ENCODE measurements around the gene EIF4G1.
A peak's percentile ranks its signal among the peaks of the same experiment; 100 is the strongest.

EIF4G1 gene

DNA sequence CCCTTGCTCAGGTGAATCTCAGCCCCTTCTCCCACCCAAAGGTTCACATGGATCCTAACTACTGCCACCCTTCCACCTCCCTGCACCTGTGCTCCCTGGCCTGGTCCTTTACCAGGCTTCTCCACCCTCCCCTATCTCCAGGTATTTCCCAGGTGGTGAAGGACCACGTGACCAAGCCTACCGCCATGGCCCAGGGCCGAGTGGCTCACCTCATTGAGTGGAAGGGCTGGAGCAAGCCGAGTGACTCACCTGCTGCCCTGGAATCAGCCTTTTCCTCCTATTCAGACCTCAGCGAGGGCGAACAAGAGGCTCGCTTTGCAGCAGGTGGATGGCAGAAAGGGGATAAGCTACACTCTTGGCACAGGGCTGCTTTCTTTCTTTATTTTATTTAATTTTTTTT is 27.5 kb downstream of the EIF4G1 start:
- H4K91ac ChIP-seq (ENCODE audit: low read depth, low read length, poor library complexity), result no peak overlapping the region
- H2AK5ac ChIP-seq (ENCODE audit: low read depth, low read length), result no peak overlapping the region
- no CpG with 5 or more reads among the region's 7 CpGs for WGBS, 2 donors (ENCODE audit: extremely low coverage in 2 of 2, insufficient read length in 2 of 2, insufficient replicate concordance in 1 of 2)

DNA sequence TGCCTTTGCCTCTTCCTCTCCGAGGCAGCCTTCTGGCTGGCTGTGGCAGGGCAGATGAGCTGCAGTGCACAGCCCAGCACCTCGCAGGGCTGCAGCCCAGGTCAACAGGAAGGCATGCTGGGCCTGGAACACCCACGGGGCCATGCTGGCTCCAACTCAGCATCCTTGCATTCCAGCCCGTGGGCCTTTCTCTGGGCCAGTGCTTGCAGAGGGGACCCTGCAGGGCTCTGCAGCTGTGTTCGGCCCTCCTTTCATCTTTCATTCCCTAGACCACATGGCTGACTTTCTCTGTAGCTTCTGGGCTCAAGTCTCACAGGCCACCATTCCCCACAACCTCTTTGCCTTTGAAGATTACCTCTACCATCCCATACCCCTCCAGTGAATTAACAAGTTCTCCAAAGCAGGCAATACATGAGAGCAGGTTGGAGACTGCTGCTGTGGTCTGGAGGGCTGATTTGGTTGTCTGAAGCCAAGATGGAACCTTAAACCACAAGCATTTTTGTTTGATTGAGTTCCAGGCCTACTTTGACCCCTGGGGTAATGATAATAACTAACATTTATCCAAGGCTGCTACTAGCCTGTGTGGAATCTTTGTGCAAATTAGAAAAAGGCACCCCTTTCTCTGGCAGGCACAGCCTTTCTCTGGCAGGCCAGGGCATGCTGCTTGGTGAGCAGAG is 28.9 kb downstream of the EIF4G1 start:
- Histone ChIP-seq H2BK120ac (ENCODE audit: low read depth, low read length) (no peak overlapping the region), H3K9ac (ENCODE audit: low read depth, low read length, poor library complexity) (peak overlapping the region; percentile 13), H3K27me3 (ENCODE audit: control insufficient read depth in 3 of 3, insufficient read depth in 3 of 3, low read depth in 1 of 3, low read length in 3 of 3) (no peaks in the 10 kb centered on the region), H4K91ac (ENCODE audit: low read depth, low read length, poor library complexity) (no peak overlapping the region), H2AFZ (ENCODE audit: low read length) (no peak overlapping the region), H3K79me1 (ENCODE audit: low read depth, low read length) (peaks cover 2% of the 10 kb centered on the region), H3K9me3 (replicated peaks in 1 of 2; ENCODE audit: control insufficient read depth in 2 of 2, insufficient read depth in 1 of 2, low read depth in 1 of 2, low read length in 2 of 2) (no peaks in the 10 kb centered on the region), H3K18ac (ENCODE audit: low read length) (no peak overlapping the region), H2BK15ac (ENCODE audit: low read length) (no peak overlapping the region), H3K23ac (ENCODE audit: low read depth, low read length, poor library complexity) (peak overlapping the region; percentile 83), H4K8ac (ENCODE audit: low read depth, low read length) (no peak overlapping the region), H3K4me2 (ENCODE audit: insufficient read depth, low read length, poor library complexity, severe bottlenecking) (no peak overlapping the region), H3K4me3 (ENCODE audit: low read length in 2 of 2) (no peak overlapping the region), H3K4me1 (ENCODE audit: control insufficient read depth in 2 of 2, insufficient read depth in 1 of 2, low read depth in 1 of 2, low read length in 2 of 2) (peaks cover 14 to 15% of the 10 kb centered on the region in 2 donors), H3K4ac (ENCODE audit: low read length) (no peak overlapping the region), H2BK5ac (ENCODE audit: low read length) (no peak overlapping the region), H2AK5ac (ENCODE audit: low read depth, low read length) (no peak overlapping the region), H3K14ac (ENCODE audit: low read length) (no peak overlapping the region), H2BK12ac (ENCODE audit: low read length) (no peak overlapping the region), H3K27ac (replicated peaks; ENCODE audit: low read length) (no peak overlapping the region), H3K36me3 (replicated peaks in 1 of 2; ENCODE audit: control insufficient read depth in 2 of 2, insufficient read depth in 2 of 2, low read length in 2 of 2) (peaks cover 34 to 48% of the 10 kb centered on the region in 2 donors)
- WGBS, 2 donors (ENCODE audit: extremely low coverage in 2 of 2, insufficient read length in 2 of 2, insufficient replicate concordance in 1 of 2), result no CpG with 5 or more reads among the region's 5 CpGs
- DNase-seq (ENCODE audit: low spot score), result no peak

More for the DNA sequence above, 27.5 kb downstream of the EIF4G1 start:
- no peaks in the 10 kb centered on the region for H3K27me3 ChIP-seq (ENCODE audit: control insufficient read depth in 3 of 3, insufficient read depth in 3 of 3, low read depth in 1 of 3, low read length in 3 of 3)
- peaks cover 23 to 27% of the 10 kb centered on the region in 2 donors for H3K4me1 ChIP-seq (ENCODE audit: control insufficient read depth in 2 of 2, insufficient read depth in 1 of 2, low read depth in 1 of 2, low read length in 2 of 2)
- H3K27ac ChIP-seq (replicated peaks; ENCODE audit: low read length), result no peak overlapping the region
- no peak overlapping the region for H3K23ac ChIP-seq (ENCODE audit: low read depth, low read length, poor library complexity)
- no peak overlapping the region for H3K14ac ChIP-seq (ENCODE audit: low read length)
- H2AFZ ChIP-seq (ENCODE audit: low read length), result no peak overlapping the region
- no peaks in the 10 kb centered on the region for H3K9me3 ChIP-seq (replicated peaks in 1 of 2; ENCODE audit: control insufficient read depth in 2 of 2, insufficient read depth in 1 of 2, low read depth in 1 of 2, low read length in 2 of 2)
- H2BK12ac ChIP-seq (ENCODE audit: low read length), result no peak overlapping the region
- peaks cover 2% of the 10 kb centered on the region for H3K79me1 ChIP-seq (ENCODE audit: low read depth, low read length)
- no peak overlapping the region for H3K4ac ChIP-seq (ENCODE audit: low read length)
- H2BK120ac ChIP-seq (ENCODE audit: low read depth, low read length), result no peak overlapping the region
- H2BK15ac ChIP-seq (ENCODE audit: low read length), result no peak overlapping the region
- no peak overlapping the region for H3K4me2 ChIP-seq (ENCODE audit: insufficient read depth, low read length, poor library complexity, severe bottlenecking)
- DNase-seq (ENCODE audit: low spot score), result no peak
- no peak overlapping the region for H3K4me3 ChIP-seq (ENCODE audit: low read length in 2 of 2)
- H4K8ac ChIP-seq (ENCODE audit: low read depth, low read length), result no peak overlapping the region
- no peak overlapping the region for H3K9ac ChIP-seq (ENCODE audit: low read depth, low read length, poor library complexity)
- H3K36me3 ChIP-seq (replicated peaks in 1 of 2; ENCODE audit: control insufficient read depth in 2 of 2, insufficient read depth in 2 of 2, low read length in 2 of 2), result peaks cover 30 to 40% of the 10 kb centered on the region in 2 donors
- no peak overlapping the region for H2BK5ac ChIP-seq (ENCODE audit: low read length)
- no peak overlapping the region for H3K18ac ChIP-seq (ENCODE audit: low read length)

DNA sequence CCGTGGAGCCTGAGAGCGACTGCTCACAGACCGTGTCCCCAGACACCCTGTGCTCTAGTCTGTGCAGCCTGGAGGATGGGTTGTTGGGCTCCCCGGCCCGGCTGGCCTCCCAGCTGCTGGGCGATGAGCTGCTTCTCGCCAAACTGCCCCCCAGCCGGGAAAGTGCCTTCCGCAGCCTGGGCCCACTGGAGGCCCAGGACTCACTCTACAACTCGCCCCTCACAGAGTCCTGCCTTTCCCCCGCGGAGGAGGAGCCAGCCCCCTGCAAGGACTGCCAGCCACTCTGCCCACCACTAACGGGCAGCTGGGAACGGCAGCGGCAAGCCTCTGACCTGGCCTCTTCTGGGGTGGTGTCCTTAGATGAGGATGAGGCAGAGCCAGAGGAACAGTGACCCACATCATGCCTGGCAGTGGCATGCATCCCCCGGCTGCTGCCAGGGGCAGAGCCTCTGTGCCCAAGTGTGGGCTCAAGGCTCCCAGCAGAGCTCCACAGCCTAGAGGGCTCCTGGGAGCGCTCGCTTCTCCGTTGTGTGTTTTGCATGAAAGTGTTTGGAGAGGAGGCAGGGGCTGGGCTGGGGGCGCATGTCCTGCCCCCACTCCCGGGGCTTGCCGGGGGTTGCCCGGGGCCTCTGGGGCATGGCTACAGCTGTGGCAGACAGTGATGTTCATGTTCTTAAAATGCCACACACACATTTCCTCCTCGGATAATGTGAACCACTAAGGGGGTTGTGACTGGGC is 30.3 kb downstream of the EIF4G1 start:
- Histone ChIP-seq H3K4me1 (ENCODE audit: control insufficient read depth in 2 of 2, insufficient read depth in 1 of 2, low read depth in 1 of 2, low read length in 2 of 2) (peaks cover 7 to 9% of the 10 kb centered on the region in 2 donors), H3K79me1 (ENCODE audit: low read depth, low read length) (peaks cover under 1% of the 10 kb centered on the region), H3K14ac (ENCODE audit: low read length) (no peak overlapping the region), H3K36me3 (replicated peaks in 1 of 2; ENCODE audit: control insufficient read depth in 2 of 2, insufficient read depth in 2 of 2, low read length in 2 of 2) (peaks cover 36 to 59% of the 10 kb centered on the region in 2 donors), H2BK12ac (ENCODE audit: low read length) (no peak overlapping the region), H3K4me3 (ENCODE audit: low read length in 2 of 2) (no peak overlapping the region), H3K4ac (ENCODE audit: low read length) (no peak overlapping the region), H3K27ac (replicated peaks; ENCODE audit: low read length) (no peak overlapping the region), H4K8ac (ENCODE audit: low read depth, low read length) (no peak overlapping the region), H2AK5ac (ENCODE audit: low read depth, low read length) (peak overlapping the region; percentile 48), H3K4me2 (ENCODE audit: insufficient read depth, low read length, poor library complexity, severe bottlenecking) (no peak overlapping the region), H4K91ac (ENCODE audit: low read depth, low read length, poor library complexity) (peak overlapping the region; percentile 32), H3K9ac (ENCODE audit: low read depth, low read length, poor library complexity) (peak overlapping the region; percentile 50), H3K23ac (ENCODE audit: low read depth, low read length, poor library complexity) (peak overlapping the region; percentile 80), H2BK15ac (ENCODE audit: low read length) (no peak overlapping the region), H2BK5ac (ENCODE audit: low read length) (peak overlapping the region; percentile 83), H2AFZ (ENCODE audit: low read length) (no peak overlapping the region), H2BK120ac (ENCODE audit: low read depth, low read length) (no peak overlapping the region), H3K18ac (ENCODE audit: low read length) (peak overlapping the region; percentile 34), H3K9me3 (replicated peaks in 1 of 2; ENCODE audit: control insufficient read depth in 2 of 2, insufficient read depth in 1 of 2, low read depth in 1 of 2, low read length in 2 of 2) (no peaks in the 10 kb centered on the region), H3K27me3 (ENCODE audit: control insufficient read depth in 3 of 3, insufficient read depth in 3 of 3, low read depth in 1 of 3, low read length in 3 of 3) (no peaks in the 10 kb centered on the region)
- no peak for DNase-seq (ENCODE audit: low spot score)
- no CpG with 5 or more reads among the region's 24 CpGs for WGBS, 2 donors (ENCODE audit: extremely low coverage in 2 of 2, insufficient read length in 2 of 2, insufficient replicate concordance in 1 of 2)
